Erythroblast (primary cell): ENCODE results near the gene PCAT6.

Source experiments
- GATA1 ChIP-seq: IDR thresholded peaks from 2 replicates; pipeline ENCODE4 v1.6.1; 2011; ENCODE audit warnings: low read depth, mild to moderate bottlenecking, control low read depth, low read length, moderate library complexity
- POLR2A ChIP-seq: IDR thresholded peaks from 2 replicates; pipeline ENCODE4 v1.6.1; 2011; ENCODE audit warnings: mild to moderate bottlenecking, low read length

- TF ChIP-seq POLR2A: no peak
- no peak for TF ChIP-seq GATA1
These were observed 3.3 kb upstream of the PCAT6 start for GRCh38 chr1:202807451-202807925.
